ENCODE measurements around the gene TRIM44.
"Not testable (repeated sequence)": the region's sequence is repeated elsewhere in the genome, so short reads cannot be mapped to it uniquely, and the experiment has no call there.

Gene TRIM44

GRCh38 chr11:35650006-35650405, 12.6 kb upstream of the TRIM44 start:
- no peaks in the 10 kb centered on the region for H4K20me1 ChIP-seq (ENCODE audit: insufficient read depth, low read length)
- no peak overlapping the region for H3K27ac ChIP-seq (ENCODE audit: low read depth, low read length, poor library complexity, severe bottlenecking)
- H3K4me3 ChIP-seq (ENCODE audit: low read depth, low read length, poor library complexity, severe bottlenecking) = no peak overlapping the region
- H3K9me2 ChIP-seq (ENCODE audit: low read depth, low read length) = no peaks in the 10 kb centered on the region
- H3F3A ChIP-seq (ENCODE audit: insufficient read depth, low read length) = no peaks in the 10 kb centered on the region
- no peaks in the 10 kb centered on the region for H3K36me3 ChIP-seq (ENCODE audit: insufficient read depth, low read length)
- H3K9ac ChIP-seq (ENCODE audit: low read length) = no peak overlapping the region
- no peak overlapping the region for H2AFZ ChIP-seq (ENCODE audit: low read length)
- H3K79me2 ChIP-seq (ENCODE audit: insufficient read depth, low read length) = no peaks in the 10 kb centered on the region
- no peaks in the 10 kb centered on the region for H3K9me3 ChIP-seq (ENCODE audit: low read length)
- no peaks in the 10 kb centered on the region for H3K27me3 ChIP-seq (ENCODE audit: insufficient read depth, low read length)
- H3K4me2 ChIP-seq (ENCODE audit: low read length) = no peak overlapping the region
- TF ChIP-seq CTCF (IDR thresholded peaks at IDR 0.05; ENCODE audit: low read length) (no peak), EZH2 (IDR thresholded peaks at IDR 0.05; ENCODE audit: borderline replicate concordance, low read length) (no peak)
- no peaks in the 10 kb centered on the region for H3K4me1 ChIP-seq (ENCODE audit: insufficient read depth, low read length, severe bottlenecking)

GRCh38 chr11:35650467-35650866, 12.1 kb upstream of the TRIM44 start:
- no peak overlapping the region for H2AFZ ChIP-seq (ENCODE audit: low read length)

GRCh38 chr11:35651263-35651662, 11.3 kb upstream of the TRIM44 start:
- Histone ChIP-seq H3F3A (ENCODE audit: insufficient read depth, low read length) (no peaks in the 10 kb centered on the region), H3K9me3 (ENCODE audit: low read length) (no peaks in the 10 kb centered on the region), H3K4me1 (ENCODE audit: insufficient read depth, low read length, severe bottlenecking) (no peaks in the 10 kb centered on the region), H3K9me2 (ENCODE audit: low read depth, low read length) (no peaks in the 10 kb centered on the region), H3K79me2 (ENCODE audit: insufficient read depth, low read length) (no peaks in the 10 kb centered on the region), H2AFZ (ENCODE audit: low read length) (no peak overlapping the region), H3K36me3 (ENCODE audit: insufficient read depth, low read length) (no peaks in the 10 kb centered on the region), H3K27ac (ENCODE audit: low read depth, low read length, poor library complexity, severe bottlenecking) (no peak overlapping the region), H4K20me1 (ENCODE audit: insufficient read depth, low read length) (no peaks in the 10 kb centered on the region), H3K9ac (ENCODE audit: low read length) (no peak overlapping the region), H3K4me3 (ENCODE audit: low read depth, low read length, poor library complexity, severe bottlenecking) (no peak overlapping the region), H3K4me2 (ENCODE audit: low read length) (no peak overlapping the region), H3K27me3 (ENCODE audit: insufficient read depth, low read length) (no peaks in the 10 kb centered on the region)
- TF ChIP-seq EZH2 (IDR thresholded peaks at IDR 0.05; ENCODE audit: borderline replicate concordance, low read length) = no peak

More at GRCh38 chr11:35650467-35650866, 12.1 kb upstream of the TRIM44 start:
- Histone ChIP-seq H3K9me2 (ENCODE audit: low read depth, low read length) (no peaks in the 10 kb centered on the region), H3K4me2 (ENCODE audit: low read length) (no peak overlapping the region), H3K36me3 (ENCODE audit: insufficient read depth, low read length) (no peaks in the 10 kb centered on the region), H3K9me3 (ENCODE audit: low read length) (no peaks in the 10 kb centered on the region), H3K27ac (ENCODE audit: low read depth, low read length, poor library complexity, severe bottlenecking) (no peak overlapping the region), H3K4me3 (ENCODE audit: low read depth, low read length, poor library complexity, severe bottlenecking) (no peak overlapping the region), H3K4me1 (ENCODE audit: insufficient read depth, low read length, severe bottlenecking) (no peaks in the 10 kb centered on the region), H3K9ac (ENCODE audit: low read length) (no peak overlapping the region), H4K20me1 (ENCODE audit: insufficient read depth, low read length) (no peaks in the 10 kb centered on the region), H3K27me3 (ENCODE audit: insufficient read depth, low read length) (no peaks in the 10 kb centered on the region), H3K79me2 (ENCODE audit: insufficient read depth, low read length) (no peaks in the 10 kb centered on the region), H3F3A (ENCODE audit: insufficient read depth, low read length) (no peaks in the 10 kb centered on the region)
- TF ChIP-seq CTCF (IDR thresholded peaks at IDR 0.05; ENCODE audit: low read length) (no peak), EZH2 (IDR thresholded peaks at IDR 0.05; ENCODE audit: borderline replicate concordance, low read length) (no peak)

GRCh38 chr11:35652786-35653185, 9.8 kb upstream of the TRIM44 start:
- H3K9ac ChIP-seq (ENCODE audit: low read length); H3K27me3 ChIP-seq (ENCODE audit: insufficient read depth, low read length); H3K9me3 ChIP-seq (ENCODE audit: low read length); H2AFZ ChIP-seq (ENCODE audit: low read length); H3F3A ChIP-seq (ENCODE audit: insufficient read depth, low read length); H3K4me3 ChIP-seq (ENCODE audit: low read depth, low read length, poor library complexity, severe bottlenecking); H3K79me2 ChIP-seq (ENCODE audit: insufficient read depth, low read length); H3K27ac ChIP-seq (ENCODE audit: low read depth, low read length, poor library complexity, severe bottlenecking); H3K4me1 ChIP-seq (ENCODE audit: insufficient read depth, low read length, severe bottlenecking); H3K9me2 ChIP-seq (ENCODE audit: low read depth, low read length); H3K4me2 ChIP-seq (ENCODE audit: low read length); H4K20me1 ChIP-seq (ENCODE audit: insufficient read depth, low read length); H3K36me3 ChIP-seq (ENCODE audit: insufficient read depth, low read length): not testable (repeated sequence)

Data from OCI-LY1 (cell line).